ENCODE data around the gene GPR89B.
"Not testable (repeated sequence)": the region's sequence is repeated elsewhere in the genome, so short reads cannot be mapped to it uniquely, and the experiment has no call there.

The GPR89B gene

DNA sequence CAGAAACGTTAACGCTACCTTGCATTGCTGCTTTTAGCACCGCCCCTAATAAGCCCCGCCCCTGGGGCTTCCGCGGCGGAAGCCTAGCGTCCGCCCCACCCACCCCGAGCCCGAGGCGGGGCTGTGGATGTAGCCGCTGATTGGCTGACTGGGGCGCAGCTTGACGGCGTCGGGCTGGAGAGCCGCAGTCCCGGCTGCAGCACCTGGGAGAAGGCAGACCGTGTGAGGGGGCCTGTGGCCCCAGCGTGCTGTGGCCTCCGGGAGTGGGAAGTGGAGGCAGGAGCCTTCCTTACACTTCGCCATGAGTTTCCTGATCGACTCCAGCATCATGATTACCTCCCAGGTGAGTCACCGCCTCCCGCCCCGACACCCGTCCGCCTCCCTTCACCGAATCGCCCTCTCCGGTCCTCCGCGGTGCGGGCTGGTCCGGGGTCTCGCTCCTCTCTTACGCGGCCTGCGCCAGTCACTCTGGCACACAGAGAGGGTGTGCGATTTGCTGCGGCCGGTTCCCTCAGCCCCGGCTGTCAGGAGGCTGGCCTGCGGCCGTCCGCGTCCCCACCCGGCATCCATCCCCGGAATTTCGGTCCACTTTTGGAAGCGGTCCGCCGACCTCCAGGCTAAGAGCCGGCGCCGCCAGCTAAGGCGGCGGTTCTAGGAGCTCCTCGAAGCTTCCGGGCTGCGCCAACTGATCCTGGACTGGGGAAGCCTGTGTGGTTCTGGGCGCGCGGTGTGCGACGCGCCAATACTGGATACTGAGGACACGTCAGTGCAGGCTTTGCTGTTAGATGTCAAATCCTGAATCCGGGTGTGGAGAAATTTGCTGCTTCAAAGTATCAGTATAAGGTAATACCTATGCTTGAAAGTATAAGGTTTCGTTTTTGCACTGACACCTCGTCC lies at the start of gene GPR89B:
TSS of gene GPR89B (plus strand) at position 185 of the 897 bp plus-strand sequence. CDS start at position 302, 117 bp downstream.
- peak; percentile 97 for DNase-seq

DNA sequence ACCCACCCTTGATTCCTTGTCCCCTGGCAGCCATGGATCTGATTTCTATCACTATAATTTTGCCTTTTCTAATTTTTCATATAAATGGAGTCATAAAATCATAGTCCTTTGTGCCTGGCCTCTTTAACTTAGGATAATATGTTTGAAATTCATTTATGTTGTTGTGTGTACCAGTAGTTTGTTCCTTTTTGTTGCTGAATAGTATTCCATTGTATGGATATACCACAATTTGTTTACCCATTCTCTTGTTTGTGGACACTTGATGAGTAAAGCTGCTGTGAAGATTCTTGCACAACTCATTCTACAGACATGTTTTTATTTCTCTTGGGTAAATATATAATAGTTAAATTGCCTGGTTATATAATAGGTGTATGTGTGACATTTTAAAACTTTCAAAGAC lies 48.3 kb upstream of the GPR89B start:
- DNase-seq: no peak

DNA sequence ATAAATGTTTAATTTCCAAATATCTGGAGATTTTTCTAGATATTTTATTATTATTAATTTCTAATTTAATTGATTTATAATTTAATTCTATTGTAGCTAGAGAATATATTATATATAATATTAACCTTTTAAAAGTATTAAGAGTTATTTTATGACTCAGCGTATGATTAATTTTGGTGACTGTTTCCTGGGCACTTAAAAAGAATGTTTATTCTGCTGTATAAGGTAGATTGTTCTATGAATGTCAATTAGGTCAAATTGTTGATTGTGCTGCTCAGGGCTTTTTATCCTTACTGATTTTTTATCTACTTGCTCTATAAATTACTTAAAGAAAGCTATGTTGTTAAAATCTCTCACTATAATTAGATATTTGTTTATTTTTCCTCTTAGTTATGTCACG lies 45.7 kb upstream of the GPR89B start:
- DNase-seq: no peak

DNA sequence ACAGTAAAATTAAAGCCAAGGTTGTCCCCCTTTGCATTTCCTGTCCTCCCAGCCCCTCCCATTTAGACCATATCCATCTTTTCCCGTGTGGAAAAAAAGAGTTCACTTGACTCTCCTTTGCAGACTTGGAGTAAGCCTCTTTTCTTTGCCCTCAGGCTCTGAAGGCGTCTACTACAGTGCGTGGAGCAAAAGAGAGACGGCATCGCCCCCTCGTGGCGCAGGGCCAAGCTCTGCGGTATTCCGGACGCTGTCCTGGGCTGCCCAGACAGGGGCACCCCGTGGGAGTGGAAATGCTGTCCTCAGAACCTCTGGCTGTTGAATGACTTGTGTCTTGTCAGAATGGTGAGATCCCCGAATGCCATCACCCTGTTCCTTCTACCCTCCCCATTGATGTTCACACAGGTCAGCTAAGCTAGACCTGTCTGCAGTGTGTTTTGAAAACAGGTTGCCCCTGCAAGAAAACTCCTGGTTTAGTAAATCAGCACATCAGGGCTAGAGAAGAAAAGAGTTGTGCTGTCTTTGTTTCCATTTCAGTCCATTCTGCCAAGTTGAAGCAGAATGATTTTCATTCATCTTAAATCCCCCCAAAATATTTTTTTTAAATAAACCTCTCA lies 37.9 kb upstream of the GPR89B start:
- DNase-seq: peak; percentile 84

DNA sequence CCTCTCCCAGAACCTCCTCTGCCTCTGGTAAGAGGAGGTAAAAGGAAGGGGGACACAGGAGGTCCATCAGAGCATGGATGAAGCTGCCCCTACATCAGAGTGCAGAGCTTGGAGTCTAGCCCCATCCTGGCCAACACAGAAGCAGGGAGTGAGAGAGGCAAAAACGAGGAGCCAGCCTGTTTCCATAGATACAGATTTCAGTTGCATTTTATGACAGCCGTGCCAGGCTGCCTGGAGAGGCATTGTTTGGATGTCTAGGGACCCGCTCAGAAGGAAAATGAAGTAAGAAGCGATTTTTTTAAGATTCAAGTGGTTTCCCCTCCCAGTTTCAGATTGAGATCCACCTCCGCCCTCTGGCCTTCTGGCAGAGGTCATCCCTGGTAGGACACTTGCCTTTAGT lies 37.1 kb upstream of the GPR89B start:
- no peak for DNase-seq

DNA sequence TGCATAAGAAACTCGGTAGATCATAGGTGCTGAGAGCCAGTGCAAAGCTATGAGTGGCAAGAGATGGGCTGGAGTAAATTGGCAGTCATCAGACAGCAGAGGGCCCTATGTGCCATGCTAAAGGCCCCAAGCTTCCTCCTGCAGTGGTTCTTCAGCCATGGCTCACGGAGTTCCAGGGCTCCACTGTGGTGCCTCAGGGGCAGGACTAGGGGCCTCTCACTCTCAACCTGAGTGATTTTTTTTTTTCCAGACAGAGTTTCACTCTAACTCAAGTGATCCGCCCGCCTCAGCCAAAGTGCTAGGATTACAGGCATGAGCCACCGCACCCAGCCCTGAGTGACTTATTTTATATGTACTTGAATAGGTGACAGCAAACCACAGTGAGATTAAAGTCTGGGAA lies 36.0 kb upstream of the GPR89B start:
- DNase-seq: peak; percentile 69

DNA sequence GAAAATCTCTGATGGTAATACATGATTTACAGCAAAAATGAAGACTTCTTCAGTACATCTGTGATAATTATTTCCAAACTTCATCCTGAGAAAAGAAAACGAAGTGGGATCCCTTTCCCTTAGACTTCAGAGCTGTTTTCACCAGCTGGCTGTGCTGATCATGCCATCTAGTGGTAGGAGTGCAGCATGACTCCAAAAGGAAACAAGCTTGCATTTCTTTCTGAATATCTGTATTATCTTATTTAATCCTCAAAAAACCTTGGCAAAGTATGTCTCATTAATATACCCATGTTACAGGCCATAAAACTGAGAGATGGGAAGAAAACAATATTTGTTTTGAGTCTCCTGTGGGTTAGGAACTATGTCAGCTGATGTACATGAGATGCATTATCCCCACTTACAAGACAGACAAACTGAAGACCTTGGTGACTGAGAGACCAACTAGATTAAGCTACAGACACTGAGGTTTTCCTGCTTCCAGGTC lies 35.4 kb upstream of the GPR89B start:
- DNase-seq: peak; percentile 75

DNA sequence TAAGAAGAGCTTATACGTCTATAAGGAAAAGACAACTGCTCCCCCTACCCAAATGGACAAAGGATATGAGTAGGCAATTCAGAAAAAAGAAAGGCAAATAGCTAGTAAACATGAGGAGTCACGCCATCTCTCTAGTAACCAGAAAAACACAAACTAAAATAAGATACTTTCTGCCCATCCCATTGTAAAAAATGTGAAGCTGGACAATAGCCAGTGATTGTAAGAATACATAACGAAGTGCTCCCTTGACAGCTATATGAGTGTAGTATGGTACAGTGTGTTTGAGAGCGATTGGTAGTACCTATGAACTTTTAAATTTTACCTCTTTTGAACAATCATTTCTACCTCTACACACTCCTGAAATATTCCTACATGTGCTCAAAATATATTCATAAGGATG lies 33.1 kb upstream of the GPR89B start:
- DNase-seq: no peak

DNA sequence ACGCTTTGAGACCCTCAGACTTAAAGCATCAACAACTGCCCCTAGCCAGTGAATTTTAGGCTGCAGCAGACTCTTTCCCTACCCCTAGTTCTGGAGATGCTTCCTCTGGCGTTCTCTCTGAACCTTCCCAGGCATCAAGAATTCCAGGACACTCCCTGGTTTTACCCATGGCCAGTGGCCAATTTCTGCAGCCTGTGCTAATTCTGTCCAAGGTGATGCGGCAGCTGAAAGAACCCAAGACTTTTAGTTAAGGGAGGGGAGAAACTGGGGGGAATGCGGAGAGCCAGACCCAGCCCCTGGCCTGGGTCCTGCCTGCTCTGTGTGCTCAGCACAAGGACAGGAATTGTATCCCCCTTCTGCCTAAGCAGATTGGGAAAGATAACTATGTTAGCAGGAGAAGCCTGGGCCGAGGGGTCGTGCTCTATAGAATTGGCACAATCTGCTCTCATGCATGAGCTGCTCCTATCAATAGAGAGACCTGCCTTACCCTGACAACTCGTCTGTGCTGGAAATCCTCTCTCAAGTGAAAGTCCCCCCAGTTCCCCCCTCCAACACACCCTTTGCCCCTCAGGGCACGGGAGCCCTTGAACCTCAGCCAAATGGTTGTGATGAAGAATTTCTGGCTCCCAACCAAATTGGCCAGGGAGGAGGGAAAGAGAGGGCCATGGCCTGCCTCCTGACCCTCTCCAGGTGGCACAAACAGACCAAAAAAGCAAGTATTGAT lies 31.0 kb upstream of the GPR89B start:
- DNase-seq: no peak

DNA sequence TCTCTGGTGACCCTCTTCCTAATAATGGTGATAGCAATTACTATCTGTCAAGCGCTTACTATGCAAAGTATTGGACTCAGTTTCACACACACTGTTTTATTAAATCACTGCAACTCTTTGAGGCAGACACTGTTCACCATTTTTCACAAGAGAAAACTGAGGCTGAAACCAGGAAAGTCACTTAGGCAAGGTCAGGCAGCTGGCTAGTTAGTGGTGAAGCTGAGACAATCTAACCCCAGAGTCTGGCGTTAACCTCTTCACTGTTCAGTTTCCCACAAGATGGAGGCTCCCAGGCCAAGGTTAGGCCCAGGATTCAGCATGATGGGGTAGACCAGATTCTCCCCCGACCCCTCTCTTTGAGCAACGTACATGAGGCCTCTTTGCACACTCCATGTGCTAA lies 30.4 kb upstream of the GPR89B start:
- DNase-seq: no peak

DNA sequence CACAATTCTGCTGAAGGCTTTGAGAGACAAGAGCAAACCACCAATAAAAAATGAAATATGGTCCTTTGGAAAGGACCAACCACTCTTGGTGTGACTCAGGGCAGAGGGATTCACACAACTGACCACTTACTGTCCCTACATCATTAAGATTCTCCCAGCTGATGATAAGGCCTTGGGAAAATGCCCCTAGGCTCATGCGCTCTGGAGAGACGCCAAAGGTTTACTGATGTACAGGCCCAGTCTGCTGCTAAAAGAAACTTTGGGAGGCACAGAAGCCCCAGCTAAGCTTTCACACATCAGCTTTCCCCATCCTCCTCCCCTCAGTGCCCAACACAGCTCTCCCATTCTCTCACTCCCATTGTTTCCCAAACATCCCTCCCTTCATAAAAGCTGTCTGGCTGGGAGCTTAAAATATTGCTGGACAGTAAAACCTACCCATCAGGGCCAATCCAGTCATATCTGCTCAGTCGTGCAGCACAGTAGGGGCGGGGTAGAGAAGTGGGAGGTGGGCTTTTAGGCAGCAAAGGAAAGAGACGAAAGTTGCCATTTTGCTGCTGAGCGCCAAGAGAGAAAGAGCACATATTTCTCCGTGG lies 25.9 kb upstream of the GPR89B start, which contains the start of gene GJA8:
TSS of gene GJA8 (plus strand) at position 543 of the 593 bp plus-strand sequence. CDS start 5,161 bp downstream, outside the sequence.
- DNase-seq: no peak

DNA sequence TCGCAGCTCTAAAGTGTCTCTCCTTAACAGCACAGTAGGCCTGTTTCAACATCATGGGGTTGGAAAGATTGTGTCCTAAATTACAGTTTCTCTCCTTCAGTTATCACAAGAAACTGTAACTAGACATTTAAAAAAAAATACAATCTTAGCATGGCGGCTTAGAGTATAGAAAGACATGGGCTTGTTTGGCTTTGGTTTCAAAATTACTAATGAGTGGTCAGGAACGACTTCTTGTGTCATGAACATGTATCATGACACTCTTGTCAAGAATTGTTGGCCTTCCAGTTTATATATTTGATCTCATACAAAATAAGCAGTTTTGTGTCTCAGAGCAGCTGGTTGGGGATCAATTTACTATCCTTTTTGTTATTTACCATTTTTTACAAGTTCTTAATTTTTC lies 23.5 kb upstream of the GPR89B start:
- peak; percentile 13 for DNase-seq

DNA sequence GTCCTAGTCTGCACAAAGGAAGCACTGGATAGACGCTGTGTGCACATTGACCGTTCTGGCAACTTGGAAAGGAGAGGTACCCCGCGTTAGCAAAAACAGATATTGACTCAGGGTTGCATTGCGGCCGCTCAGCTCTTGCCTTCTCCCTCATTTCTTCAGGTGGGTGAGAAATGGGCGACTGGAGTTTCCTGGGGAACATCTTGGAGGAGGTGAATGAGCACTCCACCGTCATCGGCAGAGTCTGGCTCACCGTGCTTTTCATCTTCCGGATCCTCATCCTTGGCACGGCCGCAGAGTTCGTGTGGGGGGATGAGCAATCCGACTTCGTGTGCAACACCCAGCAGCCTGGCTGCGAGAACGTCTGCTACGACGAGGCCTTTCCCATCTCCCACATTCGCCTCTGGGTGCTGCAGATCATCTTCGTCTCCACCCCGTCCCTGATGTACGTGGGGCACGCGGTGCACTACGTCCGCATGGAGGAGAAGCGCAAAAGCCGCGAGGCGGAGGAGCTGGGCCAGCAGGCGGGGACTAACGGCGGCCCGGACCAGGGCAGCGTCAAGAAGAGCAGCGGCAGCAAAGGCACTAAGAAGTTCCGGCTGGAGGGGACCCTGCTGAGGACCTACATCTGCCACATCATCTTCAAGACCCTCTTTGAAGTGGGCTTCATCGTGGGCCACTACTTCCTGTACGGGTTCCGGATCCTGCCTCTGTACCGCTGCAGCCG lies 20.3 kb upstream of the GPR89B start:
- no peak for DNase-seq

DNA sequence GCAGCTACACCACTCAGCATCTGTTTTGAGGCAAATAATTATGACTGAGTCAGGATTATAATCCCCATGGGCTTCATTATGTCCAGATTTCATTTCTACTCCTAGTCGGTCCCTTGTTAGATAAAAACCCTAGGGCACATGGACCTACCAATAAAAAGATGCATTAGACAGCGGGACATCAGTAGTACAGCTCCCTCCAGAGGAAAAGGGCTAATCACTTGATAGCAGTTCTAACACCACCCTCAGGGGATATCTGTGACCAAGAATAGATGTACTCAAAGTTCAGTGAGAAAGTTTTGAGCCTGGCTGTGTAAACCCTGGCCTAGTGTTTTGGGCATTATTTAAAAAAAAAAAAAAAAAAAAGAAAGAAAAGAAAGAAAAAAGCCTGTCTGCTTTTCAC lies 15.7 kb upstream of the GPR89B start:
- DNase-seq: no peak

DNA sequence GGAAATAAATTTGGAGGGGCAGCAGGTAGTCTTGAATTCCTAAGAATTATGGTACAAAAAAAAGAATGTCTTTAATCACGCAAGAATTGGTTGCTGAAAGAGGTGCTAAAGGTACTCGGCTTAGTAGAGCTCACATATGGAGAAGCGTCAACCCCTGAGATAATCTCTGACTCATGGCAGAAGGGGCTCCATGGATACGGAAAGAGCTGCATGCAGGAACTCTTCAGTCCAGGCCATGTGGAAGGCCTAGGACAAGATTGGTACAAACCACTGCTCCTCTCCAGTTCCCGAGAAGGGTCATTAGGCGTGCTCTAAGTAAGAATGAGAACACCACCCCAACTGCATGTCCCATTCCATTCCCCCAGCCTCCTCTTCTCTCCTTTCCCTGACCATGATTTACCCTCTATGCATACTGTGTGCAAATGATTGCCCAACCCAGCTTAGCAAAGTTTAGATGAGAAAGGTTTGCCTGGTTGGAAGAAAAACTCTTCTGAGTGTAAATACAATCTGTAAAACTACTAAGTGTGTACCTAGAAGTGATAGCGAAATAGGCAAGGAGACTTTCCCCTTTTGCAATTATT lies 14.8 kb upstream of the GPR89B start:
- DNase-seq: no peak

DNA sequence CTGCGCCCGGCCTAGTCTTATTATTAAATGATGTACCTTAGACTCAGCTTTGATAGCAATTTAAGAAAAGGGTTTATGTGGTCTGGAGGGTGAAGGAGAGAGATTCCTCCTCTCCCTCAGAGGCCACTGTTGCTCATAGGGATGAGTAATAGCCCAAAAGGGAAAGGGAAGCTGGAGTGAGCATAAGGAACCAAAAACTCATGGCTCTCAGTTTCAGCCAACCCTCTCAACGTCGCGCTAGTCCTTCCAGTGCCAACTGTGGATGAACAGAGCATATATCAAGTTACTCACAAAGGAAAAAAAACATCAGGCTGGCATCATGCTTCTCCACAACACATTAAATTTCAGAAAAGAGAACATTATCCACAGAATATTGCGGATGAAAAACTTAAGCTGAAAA lies 8.3 kb upstream of the GPR89B start:
- DNase-seq: no peak

DNA sequence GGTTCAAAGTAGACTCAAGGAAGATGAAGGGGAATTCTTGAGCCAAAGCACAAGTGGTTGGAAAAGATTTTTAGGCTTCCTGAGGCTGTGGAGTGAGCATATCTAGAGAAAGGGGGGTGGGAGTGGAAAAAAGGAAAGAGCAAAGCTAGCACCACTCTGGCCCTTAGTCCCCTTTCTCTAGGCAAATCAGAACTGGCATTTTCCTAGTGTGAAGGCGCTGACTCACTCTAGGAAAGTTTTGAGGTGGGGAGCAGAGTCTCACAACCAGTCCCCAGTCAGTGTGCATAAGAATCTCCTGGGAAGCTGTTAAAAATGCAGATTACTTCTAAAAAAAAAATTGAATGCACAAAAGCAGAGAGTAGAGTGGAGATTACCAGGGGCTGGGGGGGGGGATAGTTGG lies 3.4 kb upstream of the GPR89B start:
- DNase-seq: no peak

DNA sequence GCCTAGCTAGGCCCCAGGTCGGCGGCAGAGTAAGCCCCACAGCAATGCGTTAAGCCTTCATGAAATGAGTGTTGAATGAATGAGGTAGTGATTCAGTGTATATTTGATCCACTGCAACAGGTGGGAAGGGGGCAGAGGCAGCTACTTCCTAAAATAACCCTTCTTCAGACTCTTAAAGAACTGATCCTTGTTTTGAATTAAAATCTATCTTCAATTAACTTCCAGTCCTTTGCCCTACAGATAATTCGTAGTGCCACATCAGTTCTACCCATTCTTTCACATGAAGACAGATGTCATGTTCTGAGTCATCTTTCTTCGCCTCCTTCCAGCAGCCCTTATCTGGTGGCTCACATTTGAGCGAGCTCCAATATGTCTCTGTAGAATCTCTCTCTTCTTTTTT lies 1.0 kb upstream of the GPR89B start:
- DNase-seq: peak; percentile 61

DNA sequence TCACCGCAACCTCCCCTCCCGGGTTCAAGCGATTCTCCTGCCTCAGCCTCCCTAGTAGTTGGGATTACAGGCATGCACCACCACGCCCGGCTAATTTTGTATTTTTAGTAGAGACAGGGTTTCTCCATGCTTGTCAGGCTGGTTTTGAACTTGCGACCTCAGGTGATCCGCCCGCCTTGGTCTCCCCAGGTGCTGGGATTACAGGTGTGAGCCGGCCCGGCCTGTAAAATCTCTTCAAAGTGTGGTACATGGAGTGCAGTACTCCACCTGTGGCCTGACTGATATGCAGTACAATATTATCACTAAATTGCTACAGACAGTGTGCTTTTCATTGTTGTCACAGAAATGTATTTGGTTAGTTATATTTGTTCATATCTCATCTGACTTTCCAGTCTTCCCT lies 531 bp upstream of the GPR89B start:
- not testable (repeated sequence) for DNase-seq

DNA sequence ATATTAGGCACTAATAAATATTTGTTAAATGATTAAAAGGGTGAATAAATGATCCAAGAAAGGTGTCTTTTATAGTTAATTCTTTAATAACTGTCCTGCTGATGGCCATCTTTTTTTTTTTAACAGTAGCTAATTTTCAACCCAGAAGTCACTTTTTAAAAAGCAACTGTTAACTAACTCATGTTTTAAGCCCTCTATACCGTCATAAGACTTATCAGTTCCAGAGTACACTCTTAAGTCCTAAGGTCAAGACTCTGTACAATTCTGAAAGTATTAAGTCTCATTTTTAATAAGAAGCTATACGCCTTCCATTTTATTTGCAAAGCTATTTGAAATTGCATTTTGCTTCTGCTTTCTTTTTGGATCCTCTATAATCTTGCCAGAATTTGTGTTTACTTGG lies 2.9 kb downstream of the GPR89B start:
- not testable (repeated sequence) for DNase-seq

DNA sequence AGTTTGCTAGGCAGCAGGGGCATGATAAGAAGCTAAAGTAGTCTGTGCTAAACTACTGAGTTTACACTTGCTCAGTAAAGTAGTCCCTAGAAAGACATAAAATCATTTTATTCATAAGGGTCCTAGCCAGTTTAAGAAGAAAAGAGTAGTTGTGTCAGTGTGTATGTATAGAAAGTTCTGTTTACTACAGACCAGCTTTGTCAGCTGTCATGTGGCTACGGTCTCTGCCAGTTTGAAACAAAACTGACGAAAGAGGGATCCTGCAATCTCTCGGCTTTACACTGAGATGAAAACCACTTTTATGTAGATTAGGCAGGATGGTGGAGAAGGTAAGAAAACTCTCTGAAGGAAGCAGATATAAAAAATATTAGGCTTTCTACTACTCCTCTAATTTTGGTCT lies 7.1 kb downstream of the GPR89B start:
- DNase-seq: not testable (repeated sequence)

DNA sequence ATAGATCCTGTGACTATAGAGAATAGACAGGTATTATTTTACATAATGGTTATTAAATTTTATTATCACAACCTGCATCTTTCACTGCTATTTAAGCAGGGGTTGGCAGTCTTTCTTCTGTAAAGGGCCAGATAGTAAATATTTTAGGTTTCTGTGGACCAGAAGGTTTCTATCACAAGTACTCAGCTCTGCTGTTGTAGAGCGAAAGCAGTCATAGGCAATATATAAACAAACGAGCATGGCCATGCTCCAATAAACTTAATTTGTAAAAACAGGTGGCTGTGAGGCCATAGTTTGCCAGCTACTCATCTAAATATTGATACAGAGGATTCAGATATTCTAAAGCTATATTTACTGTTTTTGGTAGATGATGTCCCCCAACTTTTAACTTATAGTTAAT lies 12.2 kb downstream of the GPR89B start:
- DNase-seq: not testable (repeated sequence)

Data from hematopoietic multipotent progenitor cell treated with erythropoietin and hydrocortisone succinate and interleukin-3 and kit ligand, for 4 days (in vitro differentiated cells).